Measurements from ENCODE around the gene CACNA1C.

The CACNA1C gene

GRCh38 chr12:2298556-2299200, 245.9 kb downstream of the CACNA1C start:
- no peak for DNase-seq (ENCODE audit: low read depth)

DNA sequence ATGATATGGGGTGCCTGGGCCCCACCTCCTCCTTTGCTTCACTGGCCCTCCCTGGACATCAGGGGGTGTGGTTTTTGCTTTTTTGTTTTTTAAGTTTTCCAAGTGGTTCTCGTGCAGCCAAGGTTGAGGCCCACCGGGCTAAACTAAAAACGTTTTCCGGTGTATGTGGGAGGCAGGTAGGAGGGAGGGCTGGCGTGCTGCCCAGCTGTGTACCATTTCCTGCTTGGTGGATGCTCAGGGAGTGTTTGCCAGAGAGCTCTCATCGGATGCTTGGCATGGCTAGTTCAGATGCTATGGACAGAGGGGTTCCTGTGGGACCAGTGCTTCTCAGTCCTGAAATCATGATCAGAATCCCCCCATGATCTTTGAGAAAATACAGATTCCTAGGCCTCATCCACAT, 246.4 kb downstream of the CACNA1C start:
- DNase-seq (ENCODE audit: low read depth): no peak

GRCh38 chr12:2300168-2300567, 247.4 kb downstream of the CACNA1C start:
- DNase-seq (ENCODE audit: low read depth): no peak

GRCh38 chr12:2300886-2301285, 248.1 kb downstream of the CACNA1C start:
- no peak for DNase-seq (ENCODE audit: low read depth)

- no peak for DNase-seq (ENCODE audit: low read depth)
These were observed 249.0 kb downstream of the CACNA1C start for GRCh38 chr12:2301531-2302461.

GRCh38 chr12:2302711-2303580, 250.2 kb downstream of the CACNA1C start:
- DNase-seq (ENCODE audit: low read depth): no peak

DNA sequence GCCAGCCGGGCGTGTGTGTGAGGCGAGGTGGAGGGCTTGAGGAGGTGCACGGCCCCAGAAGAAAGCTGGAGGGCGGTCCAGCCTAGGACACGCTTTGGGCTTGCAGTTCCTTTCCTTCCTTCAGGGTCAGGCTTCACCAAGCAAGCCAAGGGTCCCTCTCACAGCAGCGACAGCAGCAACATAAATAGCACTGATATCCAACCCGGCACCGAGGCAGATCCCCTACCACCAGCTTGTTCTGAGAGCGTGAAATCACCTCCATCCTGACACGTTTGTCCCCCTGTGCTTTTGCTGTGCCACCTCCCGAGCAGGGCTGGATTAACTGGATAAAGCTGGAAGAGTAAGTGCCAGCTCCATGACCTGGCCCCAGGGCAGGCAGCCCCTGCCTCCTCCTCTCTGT, 251.4 kb downstream of the CACNA1C start:
- DNase-seq (ENCODE audit: low read depth): no peak

DNA sequence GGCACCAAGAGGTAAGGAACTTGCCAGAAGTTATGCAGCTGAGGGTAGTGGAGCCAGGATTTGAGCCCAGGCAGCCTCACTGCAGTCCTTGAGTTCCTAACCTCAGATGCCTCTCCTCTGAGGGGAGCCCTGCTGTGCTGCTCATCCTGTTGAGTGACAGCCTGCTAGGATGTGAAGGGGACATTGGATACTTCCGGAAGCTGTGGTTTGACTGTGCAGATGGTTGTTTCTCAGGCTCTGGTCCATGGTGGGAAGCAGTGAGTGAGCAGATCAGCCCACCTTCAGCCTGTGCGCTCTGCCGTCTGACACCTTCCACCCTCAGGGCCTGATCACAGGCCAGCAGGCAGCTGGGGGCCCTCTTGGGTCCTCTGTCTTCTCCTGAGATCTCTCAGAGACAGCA, 253.2 kb downstream of the CACNA1C start:
- no peak for DNase-seq (ENCODE audit: low read depth)

DNA sequence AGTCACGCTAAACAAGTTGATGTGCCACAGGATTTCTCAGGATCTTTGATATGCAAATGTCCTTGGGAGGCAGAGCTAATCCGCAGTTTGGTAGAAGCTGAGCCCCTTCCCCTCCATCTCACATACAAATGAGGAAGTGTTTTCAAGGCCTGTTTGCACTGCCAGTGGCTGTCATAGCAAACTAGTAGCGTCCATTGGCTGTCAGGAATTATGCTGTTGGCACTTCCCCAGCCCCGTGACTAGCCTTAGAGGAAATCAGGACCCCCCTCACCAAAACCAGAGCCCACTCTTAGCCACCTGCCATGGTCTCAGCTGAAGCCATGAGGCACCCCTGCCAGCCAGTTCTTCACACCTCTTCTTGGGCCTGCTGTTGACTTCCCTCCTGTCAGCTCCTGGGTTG, 253.9 kb downstream of the CACNA1C start:
- no peak for DNase-seq (ENCODE audit: low read depth)

DNA sequence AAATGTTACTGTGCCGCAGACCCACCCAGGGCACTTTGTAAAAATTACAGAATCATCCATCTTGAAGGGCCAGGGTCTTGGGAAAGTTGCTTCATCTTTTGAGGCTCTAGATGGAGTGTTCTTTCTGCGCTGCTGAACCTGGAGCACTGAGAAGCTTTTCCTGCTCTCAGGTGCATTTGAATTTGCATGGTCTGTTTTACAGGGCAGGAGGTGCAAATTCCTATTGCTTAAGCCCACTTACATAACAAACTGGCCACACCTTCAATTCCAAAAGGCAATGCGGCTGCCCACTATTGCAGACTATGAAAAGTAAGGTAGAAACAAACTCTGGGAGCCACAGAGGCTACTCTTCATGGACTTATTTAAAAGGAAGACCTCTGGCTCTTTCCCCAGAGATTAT, 254.8 kb downstream of the CACNA1C start:
- DNase-seq (ENCODE audit: low read depth): no peak

GRCh38 chr12:2309647-2310046, 256.9 kb downstream of the CACNA1C start:
- no peak for DNase-seq (ENCODE audit: low read depth)

DNA sequence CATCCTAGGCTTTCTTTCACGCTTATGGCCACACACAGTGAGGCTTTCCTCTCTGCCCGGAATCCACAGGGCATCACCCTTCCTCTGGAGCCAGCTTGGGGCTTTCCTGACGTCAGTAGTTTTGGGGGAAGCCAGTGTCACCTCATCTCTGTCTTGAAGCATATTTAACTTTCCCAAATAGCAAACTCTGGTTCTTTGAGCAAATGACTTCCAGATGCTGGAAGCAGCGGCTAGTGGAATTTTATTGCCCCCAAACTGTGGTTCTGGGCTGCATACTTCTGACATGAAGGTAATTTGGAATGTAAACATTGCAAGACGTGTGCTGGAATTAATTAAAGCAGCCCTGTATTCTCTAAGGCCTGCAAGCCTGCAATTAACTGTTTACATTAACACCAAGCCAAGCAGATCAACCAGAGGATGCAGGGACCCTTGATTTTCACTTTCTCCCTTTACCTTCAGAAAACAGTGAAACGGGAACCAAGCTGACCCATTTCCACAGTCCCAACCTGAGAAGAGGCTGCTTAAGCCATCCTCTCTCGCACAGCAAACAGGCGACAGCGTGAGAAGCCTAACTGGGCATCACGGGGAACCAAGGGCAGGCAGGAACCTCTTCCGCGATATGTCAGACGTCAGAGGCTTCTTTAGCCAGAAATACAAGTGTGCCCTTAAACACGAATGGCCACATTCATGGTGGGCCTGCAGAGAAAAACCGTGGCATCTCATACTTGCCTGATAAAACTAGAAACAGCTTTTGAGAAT, 258.4 kb downstream of the CACNA1C start:
- DNase-seq (ENCODE audit: low read depth): no peak

DNA sequence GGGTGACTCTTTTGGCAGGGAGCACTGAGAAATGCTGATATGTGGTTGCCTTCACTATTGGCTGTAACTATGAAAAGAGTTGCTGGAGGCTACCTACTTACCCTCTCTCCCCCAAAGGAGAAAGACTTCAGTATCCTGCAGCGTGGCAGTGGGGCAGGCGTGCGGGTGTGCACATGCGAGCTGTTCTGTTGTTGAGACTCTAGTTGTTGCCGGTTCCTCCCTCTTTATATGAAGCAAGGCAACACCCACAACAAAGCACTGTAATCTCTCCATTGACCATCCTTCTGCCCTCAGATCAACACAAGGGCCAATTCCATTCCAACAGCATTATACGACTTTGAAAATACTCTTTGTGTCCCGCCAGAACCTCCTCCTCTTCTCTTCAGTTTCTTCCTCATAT, 259.4 kb downstream of the CACNA1C start:
- no peak for DNase-seq (ENCODE audit: low read depth)

DNA sequence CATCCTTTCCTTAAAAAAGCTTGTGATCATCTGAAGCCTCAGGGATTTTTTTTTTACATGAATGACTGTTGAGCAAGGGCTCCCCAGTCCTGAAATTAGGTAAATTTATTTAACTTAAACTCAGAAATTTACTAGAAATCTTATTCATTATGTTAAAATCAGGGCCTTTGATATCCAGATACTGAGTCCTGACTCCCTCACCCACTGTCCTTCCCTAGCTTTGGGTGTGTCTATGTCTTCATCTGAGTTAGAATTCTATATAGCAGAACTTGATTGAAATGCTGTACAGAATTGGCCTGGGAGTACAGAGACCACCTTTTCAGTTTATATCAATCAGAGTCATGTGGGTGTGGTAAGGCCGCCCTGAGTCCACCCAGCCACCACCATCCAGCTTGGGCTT, 260.0 kb downstream of the CACNA1C start:
- no peak for DNase-seq (ENCODE audit: low read depth)

GRCh38 chr12:2314492-2314891, 261.7 kb downstream of the CACNA1C start:
- DNase-seq (ENCODE audit: low read depth): no peak

DNA sequence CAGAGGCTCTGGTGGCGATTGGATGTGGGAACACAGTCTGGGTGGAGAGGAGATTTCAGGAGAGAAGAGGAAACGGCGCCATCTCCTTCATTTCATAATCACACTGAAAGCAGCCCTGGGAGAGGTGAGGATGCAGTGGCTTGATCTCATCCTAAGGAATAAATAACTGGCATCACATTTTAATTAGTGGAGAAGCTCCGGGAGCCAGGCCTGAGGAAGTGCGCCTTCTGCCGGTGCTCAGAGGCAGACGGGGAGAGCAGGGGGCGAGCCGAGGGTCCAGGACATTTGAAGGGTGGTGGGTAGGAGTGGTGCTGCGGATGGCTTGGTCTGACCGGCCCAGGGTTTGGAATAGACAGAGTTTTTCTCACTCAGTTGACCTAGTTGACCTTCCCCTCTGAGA, 265.0 kb downstream of the CACNA1C start:
- no peak for DNase-seq (ENCODE audit: low read depth)

GRCh38 chr12:2318286-2318685, 265.5 kb downstream of the CACNA1C start:
- DNase-seq (ENCODE audit: low read depth): no peak

GRCh38 chr12:2319136-2319535, 266.3 kb downstream of the CACNA1C start:
- no peak for DNase-seq (ENCODE audit: low read depth)

- no peak for DNase-seq (ENCODE audit: low read depth)
These were observed 267.1 kb downstream of the CACNA1C start for GRCh38 chr12:2319737-2320506.

DNA sequence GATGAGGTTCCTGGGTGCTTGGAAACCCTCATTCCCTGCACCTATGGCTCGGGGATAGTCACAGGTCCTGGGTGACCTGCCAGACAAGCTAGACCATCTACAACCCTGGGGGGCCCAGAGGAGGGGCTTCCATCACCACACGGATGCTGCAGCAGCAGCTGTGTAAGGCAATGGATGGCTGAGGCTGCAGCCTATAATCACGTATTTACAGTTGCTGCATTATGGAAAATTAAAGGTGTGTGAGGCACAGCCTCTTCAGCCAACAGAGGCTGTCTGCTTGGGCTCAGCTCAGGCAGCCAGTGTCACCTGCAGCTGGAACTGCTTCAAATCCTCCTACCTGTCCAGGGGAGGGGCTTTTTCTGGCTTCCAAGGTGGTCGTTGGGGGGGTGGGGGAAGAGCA, 268.1 kb downstream of the CACNA1C start:
- no peak for DNase-seq (ENCODE audit: low read depth)

- no peak for DNase-seq (ENCODE audit: low read depth)
These were observed 269.9 kb downstream of the CACNA1C start for GRCh38 chr12:2322554-2323120.
